HG03432 (cell line): Measurements from ENCODE around the gene CD93.

ENCODE experiments used
- ATAC-seq: cut with Tn5 transposase; IDR thresholded peaks from one replicate; pipeline ENCODE4 v1.9.1; 2021; ENCODE audit warnings: mild to moderate bottlenecking, moderate library complexity; ENCODE audit not compliant: unreplicated experiment

CD93 gene

DNA sequence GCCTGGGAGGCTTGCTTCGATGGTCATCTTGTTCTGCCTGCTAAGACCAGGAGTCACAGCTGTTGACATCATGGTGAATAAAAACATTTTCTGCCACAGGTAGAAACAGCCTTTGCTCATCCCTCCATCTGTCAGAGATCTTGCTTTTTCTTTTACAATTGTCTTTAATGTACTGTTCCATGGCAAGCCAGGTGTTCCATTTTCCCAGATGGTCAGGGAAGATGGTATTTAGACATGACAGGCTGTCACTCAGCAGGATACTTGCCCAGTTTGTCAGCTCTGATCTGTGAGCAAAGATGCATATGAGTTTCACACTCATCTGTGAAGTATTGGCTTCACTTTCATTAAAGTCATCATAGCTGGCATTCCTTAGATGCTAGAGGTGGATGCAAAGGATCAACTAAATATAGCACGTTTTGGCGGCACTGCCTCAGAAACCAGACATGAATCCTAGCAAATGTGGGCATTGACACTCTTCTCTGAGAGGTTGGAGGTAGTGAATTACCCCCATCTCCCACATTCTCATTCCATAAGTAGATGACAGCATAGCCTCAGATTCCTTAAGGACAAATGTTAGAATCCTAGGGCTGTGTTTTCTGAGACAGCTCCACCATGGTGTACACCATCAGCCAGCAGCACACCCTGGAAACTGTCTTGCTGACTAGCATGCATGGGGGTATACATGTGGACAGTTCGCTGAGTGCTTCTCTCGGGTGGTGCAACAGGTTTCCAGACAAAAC lies 46.8 kb downstream of the CD93 start:
- ATAC-seq, result no peak

DNA sequence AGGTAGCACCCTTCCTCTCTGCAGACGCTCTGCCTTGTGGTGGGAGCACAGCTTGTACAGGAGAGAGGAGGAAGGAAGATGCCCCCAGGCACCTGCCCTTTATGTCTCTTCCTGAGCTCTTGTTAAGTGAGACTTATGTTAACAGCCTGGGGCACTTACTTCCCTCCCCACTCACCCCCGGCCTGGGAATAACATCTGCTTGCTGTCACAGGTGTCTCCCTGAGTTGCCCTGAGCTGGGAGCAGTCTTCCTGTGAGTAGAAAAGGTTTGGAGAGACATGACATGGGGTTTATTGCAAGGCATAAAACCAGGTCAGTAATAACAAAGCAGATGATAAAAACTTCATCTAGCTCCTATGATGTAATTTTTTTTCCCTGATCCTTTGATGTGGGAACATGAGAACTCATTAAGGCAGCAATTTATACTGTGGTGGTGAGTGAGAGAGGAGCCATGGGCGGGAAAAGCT lies 49.1 kb downstream of the CD93 start:
- no peak for ATAC-seq

DNA sequence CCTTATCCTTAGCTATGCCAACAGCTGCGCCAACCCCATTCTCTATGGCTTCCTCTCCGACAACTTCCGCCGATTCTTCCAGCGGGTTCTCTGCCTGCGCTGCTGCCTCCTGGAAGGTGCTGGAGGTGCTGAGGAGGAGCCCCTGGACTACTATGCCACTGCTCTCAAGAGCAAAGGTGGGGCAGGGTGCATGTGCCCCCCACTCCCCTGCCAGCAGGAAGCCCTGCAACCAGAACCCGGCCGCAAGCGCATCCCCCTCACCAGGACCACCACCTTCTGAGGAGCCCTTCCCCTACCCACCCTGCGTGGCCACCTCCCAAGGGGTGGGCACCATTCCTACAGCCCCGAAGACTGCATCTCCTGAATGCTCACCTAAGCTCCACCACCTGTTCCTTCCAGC lies 49.8 kb downstream of the CD93 start:
- no peak for ATAC-seq

DNA sequence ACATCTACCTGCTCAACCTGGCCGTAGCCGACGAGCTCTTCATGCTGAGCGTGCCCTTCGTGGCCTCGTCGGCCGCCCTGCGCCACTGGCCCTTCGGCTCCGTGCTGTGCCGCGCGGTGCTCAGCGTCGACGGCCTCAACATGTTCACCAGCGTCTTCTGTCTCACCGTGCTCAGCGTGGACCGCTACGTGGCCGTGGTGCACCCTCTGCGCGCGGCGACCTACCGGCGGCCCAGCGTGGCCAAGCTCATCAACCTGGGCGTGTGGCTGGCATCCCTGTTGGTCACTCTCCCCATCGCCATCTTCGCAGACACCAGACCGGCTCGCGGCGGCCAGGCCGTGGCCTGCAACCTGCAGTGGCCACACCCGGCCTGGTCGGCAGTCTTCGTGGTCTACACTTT lies 50.4 kb downstream of the CD93 start:
- no peak for ATAC-seq

DNA sequence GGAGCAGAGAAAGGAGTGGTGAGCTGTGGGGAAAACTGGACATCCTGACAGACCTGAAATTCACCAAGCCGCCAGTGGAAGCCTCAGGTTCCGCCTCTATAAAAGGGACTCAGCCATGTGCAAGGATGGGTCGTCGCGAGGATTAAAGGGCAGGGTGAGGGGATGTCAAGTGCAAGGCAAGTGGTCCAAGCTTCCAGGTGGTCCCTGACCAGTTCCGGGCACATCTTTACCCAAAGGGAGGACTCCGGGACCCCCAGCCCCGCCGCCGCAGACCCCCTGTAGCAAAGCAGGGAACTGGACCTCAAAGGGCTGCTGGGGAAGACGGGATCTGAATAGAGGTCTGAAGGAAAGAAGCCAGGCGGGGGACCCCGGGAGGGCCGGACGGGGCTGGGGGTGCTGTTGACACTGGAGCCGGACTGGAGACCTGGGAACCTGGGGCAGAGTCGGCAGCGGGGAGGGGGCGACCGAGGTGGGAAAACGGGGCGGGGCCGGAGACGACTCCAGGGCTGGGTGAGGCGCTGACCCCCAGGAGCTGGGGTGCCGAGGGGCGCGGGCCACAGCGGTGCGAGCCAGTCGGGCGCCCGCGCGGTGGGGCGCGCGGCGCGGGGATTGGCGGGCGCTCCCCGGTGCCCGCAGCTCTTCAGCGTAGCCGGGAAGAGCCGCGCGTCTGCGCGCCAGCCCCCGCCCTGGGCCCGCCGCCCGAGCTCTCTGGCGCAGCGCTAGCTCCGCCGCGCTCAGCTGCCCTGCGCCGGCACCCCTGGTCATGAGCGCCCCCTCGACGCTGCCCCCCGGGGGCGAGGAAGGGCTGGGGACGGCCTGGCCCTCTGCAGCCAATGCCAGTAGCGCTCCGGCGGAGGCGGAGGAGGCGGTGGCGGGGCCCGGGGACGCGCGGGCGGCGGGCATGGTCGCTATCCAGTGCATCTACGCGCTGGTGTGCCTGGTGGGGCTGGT lies 51.1 kb downstream of the CD93 start, which contains the start of gene SSTR4:
SSTR4 (plus strand) TSS at position 592 of the 951 bp plus-strand sequence; CDS start at position 764, 172 bp downstream.
- ATAC-seq, result no peak

DNA sequence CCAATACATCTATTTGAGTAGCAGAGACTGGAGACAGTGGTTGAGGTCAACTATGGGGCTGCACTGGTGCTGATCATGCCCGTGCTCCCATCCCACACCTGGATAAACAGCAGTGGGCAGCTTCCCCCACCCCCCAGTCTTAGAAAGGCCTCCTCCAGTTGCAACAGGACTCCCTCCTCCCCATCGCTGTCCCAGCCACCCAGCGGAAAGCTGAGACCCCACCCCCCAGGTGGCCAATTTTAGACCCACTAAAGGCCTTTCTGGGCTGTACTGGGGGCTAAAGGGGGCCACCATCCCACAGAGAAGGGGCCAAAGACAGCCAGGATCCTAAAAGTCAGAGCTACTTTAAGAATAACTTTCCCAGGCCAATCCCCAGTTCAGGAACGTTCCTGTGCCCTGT lies 52.2 kb downstream of the CD93 start:
- ATAC-seq, result no peak

DNA sequence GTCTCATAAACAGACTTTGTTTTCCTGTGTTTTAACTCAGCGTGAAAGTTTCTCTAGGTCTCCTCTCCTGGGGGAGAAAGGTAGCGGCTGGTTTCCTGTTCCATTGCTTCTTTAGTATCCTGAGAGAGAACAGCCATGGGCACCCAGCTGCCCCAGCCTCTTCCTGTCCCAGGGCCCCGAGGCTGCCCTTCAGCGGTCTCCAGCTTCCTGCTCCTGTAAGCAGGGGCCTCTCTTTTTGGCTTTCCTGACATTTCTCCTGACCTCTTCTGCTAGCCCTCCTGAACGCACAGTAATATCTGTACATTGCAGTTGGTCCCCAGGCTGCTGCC lies 53.4 kb downstream of the CD93 start:
- no peak for ATAC-seq

DNA sequence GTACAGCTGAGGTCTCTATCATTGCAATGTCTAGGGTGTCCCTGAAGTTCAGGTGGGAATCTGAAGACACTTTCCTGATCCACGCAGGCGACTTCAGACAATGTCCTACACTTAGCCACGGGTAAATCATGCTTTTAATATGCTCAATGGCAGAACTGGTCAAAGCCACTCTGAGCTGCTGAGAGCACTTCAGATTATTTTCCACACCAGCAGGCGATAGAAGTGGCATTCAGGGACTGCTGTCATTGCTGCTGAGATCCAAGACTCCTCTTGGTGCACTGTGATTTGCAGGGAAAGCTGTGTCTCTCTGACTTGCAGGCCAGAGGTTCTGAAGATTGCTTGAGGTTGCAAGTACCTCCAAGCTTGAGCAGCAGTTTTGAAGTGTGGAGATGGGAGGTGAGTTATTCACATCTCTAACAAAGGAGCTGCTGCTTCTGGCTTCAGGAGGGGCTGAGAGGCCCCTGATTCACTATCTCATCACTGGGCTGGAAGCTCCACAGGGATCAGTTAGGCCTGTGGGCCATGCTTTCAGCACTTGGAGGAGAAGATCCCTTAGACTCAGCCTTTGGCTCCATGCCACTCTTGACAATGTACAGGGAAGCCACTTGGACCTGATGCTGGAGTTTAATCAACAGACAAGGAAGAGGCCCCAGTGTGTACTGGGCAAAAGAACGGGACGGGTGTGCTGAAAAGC lies 53.9 kb downstream of the CD93 start:
- no peak for ATAC-seq

DNA sequence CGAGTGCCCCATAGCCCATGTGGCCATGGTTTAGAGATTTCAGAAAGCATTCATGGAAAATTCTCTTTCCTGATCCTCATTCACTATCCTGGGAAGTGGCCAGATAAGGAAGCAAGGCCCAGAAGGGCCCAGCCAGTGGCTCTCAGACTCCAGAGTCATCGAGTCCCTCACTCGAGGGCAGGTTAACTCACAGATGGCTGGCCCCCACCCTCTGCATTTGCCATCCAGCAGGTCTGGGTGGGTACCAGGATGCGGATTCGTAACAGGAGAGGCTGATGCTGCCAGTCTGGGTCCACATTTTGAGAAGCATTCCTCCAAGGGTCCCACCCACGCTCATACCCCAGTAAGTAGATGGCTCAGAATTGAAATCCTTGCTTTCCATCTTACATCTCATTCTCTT lies 54.8 kb downstream of the CD93 start:
- ATAC-seq, result no peak
